ENCODE data around the gene FH. TPM values are rescaled to one million over a fixed set of nuclear protein-coding genes. Genes with fewer than 3 reads are reported as not detected.

FH gene
- total and polyA plus RNA-seq, 10 of the 15 experiments (the other 5 are each of a cell fraction or from before 2014, with no cell fraction given): 44.7 to 124 (median 76.2) TPM

DNA sequence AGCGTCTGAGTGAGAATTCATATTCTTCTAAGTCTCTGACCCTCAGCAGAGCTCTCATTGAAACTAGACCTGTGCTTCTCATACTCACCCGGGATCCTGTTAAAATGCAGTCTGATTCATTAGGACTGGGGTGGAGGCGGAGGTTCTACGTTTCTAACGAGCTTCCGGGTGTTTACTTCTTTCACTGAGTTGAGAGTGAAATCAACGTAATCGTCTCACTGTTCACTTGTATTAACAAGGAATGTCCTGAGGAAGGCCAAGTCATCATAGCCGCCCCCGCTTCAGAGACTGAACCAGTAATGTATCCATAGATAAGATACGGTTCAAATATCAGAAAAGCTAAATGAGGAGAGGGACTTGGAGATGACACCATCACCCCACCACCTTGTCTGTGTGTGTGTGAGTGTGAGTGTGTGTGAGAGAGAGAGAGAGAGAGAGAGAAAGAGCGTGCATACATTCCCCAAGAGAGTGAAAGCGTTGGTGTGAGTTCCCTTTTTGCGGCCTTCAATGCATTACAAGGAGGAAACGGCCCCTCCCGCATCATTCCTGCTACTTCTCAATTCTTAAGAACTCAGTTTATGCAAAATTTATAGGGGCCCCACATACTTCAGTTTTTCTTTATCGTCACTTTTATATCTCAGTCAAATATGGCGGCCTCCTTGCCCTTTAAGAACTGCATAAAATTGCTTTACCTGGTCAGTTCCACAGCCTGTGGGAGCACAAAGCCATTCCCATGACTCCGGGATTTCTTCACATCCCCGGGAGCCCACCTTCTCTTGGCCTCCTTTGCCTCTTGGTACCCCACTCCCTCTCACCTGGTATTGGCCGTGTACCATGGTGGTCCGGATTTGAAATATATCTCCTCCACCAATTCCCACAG, 32.4 kb upstream of the FH start:
- Histone ChIP-seq H3K36me3 (ENCODE audit: control insufficient read depth in 2 of 2, insufficient read depth in 2 of 2, low read length in 1 of 2) (no peaks in the 10 kb centered on the region), H4K20me1 (ENCODE audit: control insufficient read depth, insufficient read depth) (no peaks in the 10 kb centered on the region), H3K9ac (ENCODE audit: control insufficient read depth, insufficient read depth, low read length) (peak overlapping the region; percentile 51; the same call in 1 of the 2 replicates), H3K79me2 (ENCODE audit: control insufficient read depth, insufficient read depth, low read length) (no peaks in the 10 kb centered on the region), H3K4me3 (peak overlapping the region; percentile 54), H3K4me2 (ENCODE audit: control insufficient read depth, insufficient read depth) (peak overlapping the region; percentile 51), H3K27ac (ENCODE audit: control insufficient read depth, insufficient read depth) (peak overlapping the region; percentile 84), H2AFZ (ENCODE audit: control insufficient read depth, low read depth, low read length) (peak overlapping the region; percentile 93), H3K27me3 (replicated peaks in 1 of 2; ENCODE audit: control insufficient read depth in 2 of 2, insufficient read depth in 2 of 2, low read length in 1 of 2) (no peaks in the 10 kb centered on the region), H3K4me1 (ENCODE audit: control insufficient read depth, insufficient read depth, low read length) (peaks cover 6% of the 10 kb centered on the region), H3K9me3 (replicated peaks; ENCODE audit: control insufficient read depth, insufficient read depth, low read length) (no peaks in the 10 kb centered on the region)
- ChIA-PET RAD21 (ENCODE audit: unreplicated experiment) (interaction anchor here (1.0 kb wide), 1 partner anchor 18 kb away, joined by 3 read pairs; no protein-coding TSS in a partner anchor), SMC1A (ENCODE audit: uncharacterized antibody, unreplicated experiment) (interaction anchor here (0.6 to 2.2 kb wide), 4 partner anchors 15 to 45 kb away, joined by 3 to 10 read pairs (median 4); partner anchors contain the start of gene FH), POLR2A (interaction anchor here (0.7 kb wide), 1 partner anchor 24 kb away, joined by 3 read pairs; no protein-coding TSS in a partner anchor), CTCF (no interaction called here)
- ATAC-seq: peak; percentile 71
- in situ Hi-C loops (cut with MboI) (no loop called here), intact Hi-C loops (cut with micrococcal nuclease; ENCODE audit: unreplicated experiment) (loop anchor here (2.0 kb wide), 1 partner anchor 19 kb away; the partner anchor contains the start of gene KMO)
- FAIRE-seq: peak; percentile 13
- peak; percentile 46 for DNase-seq (ENCODE audit: low read depth, low spot score)
- WGBS (ENCODE audit: insufficient coverage, insufficient replicate concordance, low lambda C conversion rate, missing lambda C conversion rate): 14% methylated on average over 22 of the region's 22 CpGs
- BruUV-seq (replicated peaks): no TSS peak
- peak in 1 of 2 experiments; percentile 57; a peak in 1 of 3 replicates for TF ChIP-seq EGR1 (IDR thresholded peaks at IDR 0.05; ENCODE audit: borderline replicate concordance in 1 of 2, low read depth in 2 of 2, low read length in 2 of 2)
- TF ChIP-seq, protein P1, sequence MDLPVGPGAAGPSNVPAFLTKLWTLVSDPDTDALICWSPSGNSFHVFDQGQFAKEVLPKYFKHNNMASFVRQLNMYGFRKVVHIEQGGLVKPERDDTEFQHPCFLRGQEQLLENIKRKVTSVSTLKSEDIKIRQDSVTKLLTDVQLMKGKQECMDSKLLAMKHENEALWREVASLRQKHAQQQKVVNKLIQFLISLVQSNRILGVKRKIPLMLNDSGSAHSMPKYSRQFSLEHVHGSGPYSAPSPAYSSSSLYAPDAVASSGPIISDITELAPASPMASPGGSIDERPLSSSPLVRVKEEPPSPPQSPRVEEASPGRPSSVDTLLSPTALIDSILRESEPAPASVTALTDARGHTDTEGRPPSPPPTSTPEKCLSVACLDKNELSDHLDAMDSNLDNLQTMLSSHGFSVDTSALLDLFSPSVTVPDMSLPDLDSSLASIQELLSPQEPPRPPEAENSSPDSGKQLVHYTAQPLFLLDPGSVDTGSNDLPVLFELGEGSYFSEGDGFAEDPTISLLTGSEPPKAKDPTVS (IDR thresholded peaks at IDR 0.05; ENCODE audit: low read depth, low read length): no peak
- no peak for TF ChIP-seq NRF1 (conservative IDR thresholded peaks at IDR 0.05; ENCODE audit: low read depth, low read length)
- peak; percentile 83 for TF ChIP-seq NFIC (IDR thresholded peaks at IDR 0.05; ENCODE audit: low read depth, low read length)
- TF ChIP-seq NFXL1 (IDR thresholded peaks at IDR 0.05; ENCODE audit: borderline replicate concordance): no peak
- peak; percentile 31; the same call in 1 of the 2 replicates for TF ChIP-seq ZBED1 (IDR thresholded peaks at IDR 0.05; ENCODE audit: borderline replicate concordance)
- no peak for TF ChIP-seq HDGF (IDR thresholded peaks at IDR 0.05)
- TF ChIP-seq, protein P2, sequence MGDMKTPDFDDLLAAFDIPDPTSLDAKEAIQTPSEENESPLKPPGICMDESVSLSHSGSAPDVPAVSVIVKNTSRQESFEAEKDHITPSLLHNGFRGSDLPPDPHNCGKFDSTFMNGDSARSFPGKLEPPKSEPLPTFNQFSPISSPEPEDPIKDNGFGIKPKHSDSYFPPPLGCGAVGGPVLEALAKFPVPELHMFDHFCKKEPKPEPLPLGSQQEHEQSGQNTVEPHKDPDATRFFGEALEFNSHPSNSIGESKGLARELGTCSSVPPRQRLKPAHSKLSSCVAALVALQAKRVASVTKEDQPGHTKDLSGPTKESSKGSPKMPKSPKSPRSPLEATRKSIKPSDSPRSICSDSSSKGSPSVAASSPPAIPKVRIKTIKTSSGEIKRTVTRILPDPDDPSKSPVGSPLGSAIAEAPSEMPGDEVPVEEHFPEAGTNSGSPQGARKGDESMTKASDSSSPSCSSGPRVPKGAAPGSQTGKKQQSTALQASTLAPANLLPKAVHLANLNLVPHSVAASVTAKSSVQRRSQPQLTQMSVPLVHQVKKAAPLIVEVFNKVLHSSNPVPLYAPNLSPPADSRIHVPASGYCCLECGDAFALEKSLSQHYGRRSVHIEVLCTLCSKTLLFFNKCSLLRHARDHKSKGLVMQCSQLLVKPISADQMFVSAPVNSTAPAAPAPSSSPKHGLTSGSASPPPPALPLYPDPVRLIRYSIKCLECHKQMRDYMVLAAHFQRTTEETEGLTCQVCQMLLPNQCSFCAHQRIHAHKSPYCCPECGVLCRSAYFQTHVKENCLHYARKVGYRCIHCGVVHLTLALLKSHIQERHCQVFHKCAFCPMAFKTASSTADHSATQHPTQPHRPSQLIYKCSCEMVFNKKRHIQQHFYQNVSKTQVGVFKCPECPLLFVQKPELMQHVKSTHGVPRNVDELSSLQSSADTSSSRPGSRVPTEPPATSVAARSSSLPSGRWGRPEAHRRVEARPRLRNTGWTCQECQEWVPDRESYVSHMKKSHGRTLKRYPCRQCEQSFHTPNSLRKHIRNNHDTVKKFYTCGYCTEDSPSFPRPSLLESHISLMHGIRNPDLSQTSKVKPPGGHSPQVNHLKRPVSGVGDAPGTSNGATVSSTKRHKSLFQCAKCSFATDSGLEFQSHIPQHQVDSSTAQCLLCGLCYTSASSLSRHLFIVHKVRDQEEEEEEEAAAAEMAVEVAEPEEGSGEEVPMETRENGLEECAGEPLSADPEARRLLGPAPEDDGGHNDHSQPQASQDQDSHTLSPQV (IDR thresholded peaks at IDR 0.05): no peak
- TF ChIP-seq, protein P3, sequence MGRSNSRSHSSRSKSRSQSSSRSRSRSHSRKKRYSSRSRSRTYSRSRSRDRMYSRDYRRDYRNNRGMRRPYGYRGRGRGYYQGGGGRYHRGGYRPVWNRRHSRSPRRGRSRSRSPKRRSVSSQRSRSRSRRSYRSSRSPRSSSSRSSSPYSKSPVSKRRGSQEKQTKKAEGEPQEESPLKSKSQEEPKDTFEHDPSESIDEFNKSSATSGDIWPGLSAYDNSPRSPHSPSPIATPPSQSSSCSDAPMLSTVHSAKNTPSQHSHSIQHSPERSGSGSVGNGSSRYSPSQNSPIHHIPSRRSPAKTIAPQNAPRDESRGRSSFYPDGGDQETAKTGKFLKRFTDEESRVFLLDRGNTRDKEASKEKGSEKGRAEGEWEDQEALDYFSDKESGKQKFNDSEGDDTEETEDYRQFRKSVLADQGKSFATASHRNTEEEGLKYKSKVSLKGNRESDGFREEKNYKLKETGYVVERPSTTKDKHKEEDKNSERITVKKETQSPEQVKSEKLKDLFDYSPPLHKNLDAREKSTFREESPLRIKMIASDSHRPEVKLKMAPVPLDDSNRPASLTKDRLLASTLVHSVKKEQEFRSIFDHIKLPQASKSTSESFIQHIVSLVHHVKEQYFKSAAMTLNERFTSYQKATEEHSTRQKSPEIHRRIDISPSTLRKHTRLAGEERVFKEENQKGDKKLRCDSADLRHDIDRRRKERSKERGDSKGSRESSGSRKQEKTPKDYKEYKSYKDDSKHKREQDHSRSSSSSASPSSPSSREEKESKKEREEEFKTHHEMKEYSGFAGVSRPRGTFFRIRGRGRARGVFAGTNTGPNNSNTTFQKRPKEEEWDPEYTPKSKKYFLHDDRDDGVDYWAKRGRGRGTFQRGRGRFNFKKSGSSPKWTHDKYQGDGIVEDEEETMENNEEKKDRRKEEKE (IDR thresholded peaks at IDR 0.05): no peak
